Epithelial cell of esophagus (primary cell): Measurements from ENCODE around the gene TRAPPC1.

Experiments used
- DNase-seq: peaks from one replicate; pipeline ENCODE4 v3.0.0; 2010; ENCODE audit warnings: low read depth
- H3K4me3 ChIP-seq: 2 replicates; pipeline ENCODE4 v1.5.1; 2011; ENCODE audit warnings: mild to moderate bottlenecking, low read length, control low read depth
- TF ChIP-seq, protein P1 (sequence below): IDR thresholded peaks from 2 replicates; pipeline ENCODE4 v1.5.1; 2011; ENCODE audit warnings: low read depth, mild to moderate bottlenecking, low read length, control low read depth, inconsistent platforms; ENCODE audit not compliant: insufficient read depth; ENCODE audit errors: missing control alignments

Gene TRAPPC1

DNA sequence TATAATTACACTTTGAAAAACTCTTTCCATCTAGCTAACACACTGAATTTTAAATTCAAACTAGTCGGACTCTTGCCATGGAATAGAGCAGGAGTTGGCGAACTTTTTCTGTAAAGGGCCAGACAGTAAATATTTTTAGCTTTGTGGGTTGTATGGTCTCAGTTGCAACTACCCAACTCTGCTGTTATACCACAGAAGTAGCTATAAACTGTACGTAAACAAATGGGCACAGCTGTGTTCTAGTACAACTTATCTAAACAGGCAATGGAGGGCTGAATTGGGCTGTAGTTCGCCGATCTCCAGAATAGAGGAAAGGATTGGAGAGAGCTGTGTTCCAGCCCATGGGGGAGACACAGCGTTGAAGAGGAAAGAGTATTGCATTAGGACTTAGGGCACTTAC lies 9.0 kb upstream of the TRAPPC1 start:
- TF ChIP-seq, protein P1, sequence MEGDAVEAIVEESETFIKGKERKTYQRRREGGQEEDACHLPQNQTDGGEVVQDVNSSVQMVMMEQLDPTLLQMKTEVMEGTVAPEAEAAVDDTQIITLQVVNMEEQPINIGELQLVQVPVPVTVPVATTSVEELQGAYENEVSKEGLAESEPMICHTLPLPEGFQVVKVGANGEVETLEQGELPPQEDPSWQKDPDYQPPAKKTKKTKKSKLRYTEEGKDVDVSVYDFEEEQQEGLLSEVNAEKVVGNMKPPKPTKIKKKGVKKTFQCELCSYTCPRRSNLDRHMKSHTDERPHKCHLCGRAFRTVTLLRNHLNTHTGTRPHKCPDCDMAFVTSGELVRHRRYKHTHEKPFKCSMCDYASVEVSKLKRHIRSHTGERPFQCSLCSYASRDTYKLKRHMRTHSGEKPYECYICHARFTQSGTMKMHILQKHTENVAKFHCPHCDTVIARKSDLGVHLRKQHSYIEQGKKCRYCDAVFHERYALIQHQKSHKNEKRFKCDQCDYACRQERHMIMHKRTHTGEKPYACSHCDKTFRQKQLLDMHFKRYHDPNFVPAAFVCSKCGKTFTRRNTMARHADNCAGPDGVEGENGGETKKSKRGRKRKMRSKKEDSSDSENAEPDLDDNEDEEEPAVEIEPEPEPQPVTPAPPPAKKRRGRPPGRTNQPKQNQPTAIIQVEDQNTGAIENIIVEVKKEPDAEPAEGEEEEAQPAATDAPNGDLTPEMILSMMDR = no peak

DNA sequence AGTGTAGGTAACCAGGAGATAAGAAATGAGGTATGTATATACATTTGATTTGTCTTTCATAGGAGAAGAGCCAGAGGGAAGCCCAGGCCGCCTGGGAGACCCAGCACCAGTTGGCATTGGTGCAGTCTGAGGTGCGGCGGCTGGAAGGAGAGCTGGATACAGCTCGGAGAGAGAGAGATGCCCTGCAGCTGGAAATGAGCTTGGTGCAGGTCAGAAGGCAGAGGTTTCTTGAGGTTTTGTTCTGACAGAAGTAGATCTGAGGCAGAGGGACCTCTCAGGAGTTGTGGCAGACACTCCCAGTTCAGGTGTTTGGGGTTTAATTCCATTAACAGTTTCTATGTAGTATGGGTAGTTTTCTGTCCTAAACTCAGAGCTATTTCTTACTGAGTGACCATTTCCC lies 8.3 kb upstream of the TRAPPC1 start:
- no peak overlapping the region for H3K4me3 ChIP-seq
- no peak for DNase-seq
- TF ChIP-seq, protein P1 = no peak

More for the DNA sequence above, 9.0 kb upstream of the TRAPPC1 start:
- no peak for DNase-seq
- no peak overlapping the region for H3K4me3 ChIP-seq

DNA sequence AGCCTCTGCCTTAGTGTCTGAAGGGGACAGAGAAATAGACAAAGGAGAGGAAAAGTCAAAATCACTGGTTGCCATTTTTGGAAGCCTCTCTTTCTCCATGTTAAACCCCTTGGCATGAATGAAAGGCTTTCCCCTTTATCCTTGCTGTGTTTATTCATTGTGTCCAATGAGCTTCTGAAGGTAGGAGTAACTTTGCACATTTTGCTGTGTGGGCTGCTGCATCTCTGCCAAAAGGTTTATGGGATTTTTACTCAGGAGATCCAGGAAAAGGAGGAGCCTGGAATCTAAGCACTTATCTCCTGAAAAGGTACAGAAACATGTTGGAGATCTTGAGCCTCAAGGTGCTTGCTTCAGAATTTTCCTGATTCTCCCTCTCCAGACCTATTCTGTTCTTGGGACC lies 4.1 kb upstream of the TRAPPC1 start:
- H3K4me3 ChIP-seq = no peak overlapping the region
- DNase-seq = no peak
- TF ChIP-seq, protein P1 = no peak

DNA sequence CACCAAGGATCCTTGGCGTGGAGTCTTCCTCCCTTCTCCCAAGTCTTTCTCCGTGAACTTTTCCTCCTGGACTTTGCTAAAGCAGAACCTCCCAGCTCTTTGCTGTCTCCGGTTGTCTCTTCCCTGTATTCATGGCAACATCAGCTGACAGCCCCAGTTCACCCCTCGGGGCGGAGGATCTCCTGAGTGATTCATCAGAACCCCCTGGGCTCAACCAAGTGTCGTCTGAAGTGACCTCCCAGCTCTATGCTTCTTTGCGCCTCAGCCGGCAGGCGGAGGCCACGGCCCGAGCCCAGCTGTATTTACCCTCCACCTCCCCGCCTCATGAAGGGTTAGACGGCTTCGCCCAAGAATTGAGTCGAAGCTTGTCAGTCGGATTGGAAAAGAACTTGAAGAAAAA lies 1.2 kb upstream of the TRAPPC1 start:
- peak; percentile 44 for DNase-seq
- peak overlapping the region; percentile 98 for H3K4me3 ChIP-seq
- TF ChIP-seq, protein P1 = peak; percentile 36

DNA sequence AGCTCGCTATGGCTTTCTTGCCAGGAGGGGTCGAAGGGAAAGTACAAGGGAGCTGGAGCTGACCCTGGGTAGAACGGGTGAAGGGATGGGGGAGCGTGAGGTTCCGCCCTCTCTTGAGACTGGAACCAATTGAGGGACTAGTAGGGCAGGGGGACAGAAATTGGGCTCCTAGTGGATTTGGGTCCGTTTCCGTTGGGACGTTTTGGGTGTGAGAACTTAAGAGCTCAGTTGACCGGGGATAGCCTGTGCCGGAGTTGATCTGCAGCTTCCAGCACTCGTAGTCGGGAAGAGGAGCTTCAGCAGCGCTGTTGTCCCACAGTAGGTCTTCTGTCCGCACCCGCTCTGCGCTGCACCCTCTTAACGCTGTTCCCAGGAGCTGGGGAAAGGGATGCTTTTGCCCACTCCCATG lies 741 bp upstream of the TRAPPC1 start:
- peak; percentile 26 for DNase-seq
- TF ChIP-seq, protein P1 = no peak
- peak overlapping the region; percentile 98 for H3K4me3 ChIP-seq

DNA sequence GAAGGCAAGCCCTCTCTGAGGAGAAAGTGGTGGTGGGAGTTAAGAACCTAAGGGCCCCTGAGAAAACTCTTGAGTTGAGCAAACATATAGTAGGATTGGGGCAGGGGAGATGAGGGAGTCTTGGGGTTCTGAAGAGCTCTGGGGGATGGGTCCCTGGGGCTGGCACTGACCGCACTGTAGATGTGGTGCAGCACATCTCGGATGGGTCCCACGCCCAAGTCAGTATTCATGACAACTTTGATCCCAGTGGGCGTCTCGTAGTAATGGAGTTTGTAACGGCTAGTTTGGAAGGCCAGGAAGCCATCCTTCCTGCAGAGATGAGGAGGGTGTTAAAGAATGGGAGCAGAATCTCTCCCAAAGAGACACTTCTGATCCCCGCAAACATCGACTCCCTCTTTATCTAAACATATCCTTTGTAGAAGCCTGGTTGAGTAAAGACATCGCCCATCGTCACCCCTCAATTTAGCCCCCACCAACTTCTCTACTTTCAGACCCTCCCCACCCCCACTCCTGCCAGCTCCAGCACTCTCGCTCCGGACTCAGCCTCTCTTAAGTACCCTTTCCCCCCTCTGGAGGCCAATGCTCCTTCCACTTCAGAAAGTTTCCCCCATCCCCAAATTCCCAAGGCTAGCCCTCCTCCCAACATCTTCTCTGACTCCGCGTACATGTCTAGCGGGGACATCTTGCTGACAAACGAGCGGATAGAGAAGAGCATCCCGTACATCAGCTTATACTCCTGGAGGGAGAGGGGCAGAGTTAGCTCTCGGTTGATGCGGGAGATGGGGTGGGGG lies 710 bp downstream of the TRAPPC1 start:
- DNase-seq = no peak
- H3K4me3 ChIP-seq = peak overlapping the region; percentile 98
- TF ChIP-seq, protein P1 = no peak

DNA sequence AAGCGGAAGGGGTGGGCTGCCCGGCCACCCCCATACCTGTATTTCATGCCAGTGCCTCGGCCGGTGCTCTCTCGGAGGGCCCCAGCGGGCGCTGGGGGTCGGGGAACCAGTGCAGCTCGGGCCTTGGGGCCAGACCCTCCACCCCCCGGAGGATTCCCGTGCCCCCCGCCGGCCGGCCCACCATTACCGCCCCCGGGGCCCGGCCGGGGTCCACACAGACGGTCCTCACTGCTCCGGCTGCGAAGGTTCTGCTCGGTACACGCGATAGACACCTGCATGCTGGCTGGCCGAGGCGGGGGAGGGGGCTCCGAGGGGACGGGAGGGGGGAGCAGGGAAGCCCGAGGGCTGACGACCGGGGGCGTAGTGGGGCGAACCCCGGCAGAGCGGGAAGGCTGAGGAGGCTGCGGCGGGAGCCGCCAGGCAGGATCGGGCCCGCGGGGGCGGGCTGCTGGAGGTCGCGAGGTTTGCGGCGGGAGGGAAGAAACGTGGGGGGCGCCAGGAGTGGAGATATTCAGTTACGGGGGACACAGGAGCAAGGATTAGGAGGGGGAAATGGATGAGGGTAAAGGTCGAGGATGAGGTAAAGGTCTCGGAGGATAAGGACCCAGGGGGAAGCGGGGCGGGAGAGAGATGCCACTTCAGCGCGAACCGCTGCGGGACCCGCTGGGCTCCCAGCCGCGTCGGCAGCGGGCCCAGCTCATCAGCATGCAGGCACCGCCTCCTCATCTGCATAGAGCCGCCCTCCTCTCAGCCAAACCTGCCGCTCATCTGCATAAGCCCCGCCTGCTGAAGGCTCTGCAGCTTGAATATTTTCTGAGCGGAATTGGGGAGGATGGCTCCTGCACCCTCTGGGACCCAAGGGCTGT lies 2.4 kb downstream of the TRAPPC1 start, which contains the start of gene KCNAB3:
Gene KCNAB3, minus strand, starts transcription at position 699 of the 866 bp plus-strand sequence. Its CDS starts 421 bp downstream, at position 278.
- TF ChIP-seq, protein P1 = no peak
- DNase-seq = peak; percentile 87
- H3K4me3 ChIP-seq = peak within 1 kb of the TSS; percentile 36
